CD14-positive monocyte (primary cell): ENCODE measurements around the gene NAXE. TPM values are rescaled to one million over a fixed set of nuclear protein-coding genes. Genes with fewer than 3 reads are reported as not detected.
"Not testable (repeated sequence)": the region's sequence is repeated elsewhere in the genome, so short reads cannot be mapped to it uniquely, and the experiment has no call there.

ENCODE experiments used
- DNase-seq, 3 donors: peaks; one replicate each; pipeline ENCODE4 v3.0.0-alpha.2; 2011 to 2022
- H2AFZ ChIP-seq: 2 replicates; pipeline ENCODE4 v1.6.0; 2012; ENCODE audit warnings: mild to moderate bottlenecking, low read depth, low read length, inconsistent platforms; ENCODE audit not compliant: insufficient read depth, poor library complexity, severe bottlenecking
- H3K27ac ChIP-seq, 2 donors: 1 replicate in 1 of 2; 2 replicates in 1 of 2; pipeline ENCODE4 v1.5.1; 2012 to 2013; ENCODE audit warnings: low read length in 2 of 2, control low read depth in 1 of 2, inconsistent platforms in 1 of 2, low read depth in 1 of 2, mild to moderate bottlenecking in 1 of 2
- H3K27me3 ChIP-seq, 2 donors: one replicate each; pipeline versions ENCODE4 v1.6.0 to v1.6.1; 2011 to 2013; ENCODE audit warnings: low read length in 2 of 2; ENCODE audit not compliant: control insufficient read depth in 2 of 2, insufficient read depth in 2 of 2
- H3K36me3 ChIP-seq, 2 donors: replicated peaks in 1 of 2; 1 replicate in 1 of 2; 2 replicates in 1 of 2; pipeline versions ENCODE4 v1.5.1 to v1.6.1; 2012 to 2013; ENCODE audit warnings: low read length in 2 of 2, control low read depth in 1 of 2, inconsistent platforms in 1 of 2, mild to moderate bottlenecking in 1 of 2; ENCODE audit not compliant: insufficient read depth in 2 of 2, control insufficient read depth in 1 of 2
- H3K4me1 ChIP-seq, 2 donors: 1 replicate in 1 of 2; 2 replicates in 1 of 2; pipeline versions ENCODE4 v1.5.1 to v1.6.1; 2012 to 2013; ENCODE audit warnings: low read length in 2 of 2, control low read depth in 1 of 2, inconsistent platforms in 1 of 2, mild to moderate bottlenecking in 1 of 2, moderate library complexity in 1 of 2; ENCODE audit not compliant: insufficient read depth in 2 of 2, control insufficient read depth in 1 of 2
- H3K4me2 ChIP-seq: replicated peaks from 2 replicates; pipeline ENCODE3; 2012; ENCODE audit warnings: low read length, moderate library complexity, mild to moderate bottlenecking; ENCODE audit not compliant: poor library complexity, severe bottlenecking; ENCODE audit errors: extremely low read depth
- H3K4me3 ChIP-seq, 3 experiments: fragments of 200-600 bp in 1 of 3; sonication (generic) in 1 of 3; replicated peaks in 1 of 3; 1 replicate in 2 of 3; 2 replicates in 1 of 3; pipeline ENCODE4 v1.5.1; 2011 to 2013; ENCODE audit warnings: low read length in 3 of 3, mild to moderate bottlenecking in 3 of 3, control low read depth in 2 of 3, low read depth in 2 of 3, inconsistent platforms in 1 of 3, moderate library complexity in 1 of 3
- H3K79me2 ChIP-seq: 2 replicates; pipeline ENCODE4 v1.6.0; 2012; ENCODE audit warnings: mild to moderate bottlenecking, control low read depth, inconsistent platforms, low read length, moderate library complexity; ENCODE audit not compliant: insufficient read depth
- H3K9ac ChIP-seq: 2 replicates; pipeline ENCODE4 v1.6.0; 2017; ENCODE audit warnings: low read length, mild to moderate bottlenecking; ENCODE audit not compliant: insufficient read depth, poor library complexity, severe bottlenecking
- H3K9me3 ChIP-seq, 2 donors: replicated peaks in 1 of 2; 1 replicate in 1 of 2; 2 replicates in 1 of 2; pipeline versions ENCODE4 v1.5.1 to v1.6.1; 2012 to 2013; ENCODE audit warnings: low read length in 2 of 2, control low read depth in 1 of 2; ENCODE audit not compliant: control insufficient read depth in 1 of 2, insufficient read depth in 1 of 2
- H4K20me1 ChIP-seq: 2 replicates; pipeline ENCODE4 v1.6.0; 2012; ENCODE audit warnings: mild to moderate bottlenecking, low read length, control low read depth, moderate library complexity; ENCODE audit not compliant: insufficient read depth
- H3K27ac Mint-ChIP-seq, 7 donors: one replicate each; pipeline ENCODE4 v1.8.0; 2020; ENCODE audit warnings: mild to moderate bottlenecking in 7 of 7, mixed read lengths in 7 of 7, moderate library complexity in 6 of 7, inconsistent platforms in 2 of 7
- H3K27me3 Mint-ChIP-seq, 3 donors: one replicate each; pipeline ENCODE4 v1.8.0; 2021 to 2022; ENCODE audit warnings: low read depth in 3 of 3, mild to moderate bottlenecking in 3 of 3, mixed read lengths in 3 of 3, moderate library complexity in 3 of 3, inconsistent platforms in 1 of 3
- H3K36me3 Mint-ChIP-seq, 2 donors: one replicate each; pipeline ENCODE4 v1.8.0; 2020; ENCODE audit warnings: mixed read lengths in 2 of 2, inconsistent platforms in 1 of 2, mild to moderate bottlenecking in 1 of 2
- H3K4me1 Mint-ChIP-seq: one replicate; pipeline ENCODE4 v1.8.0; 2020; ENCODE audit warnings: mild to moderate bottlenecking, mixed read lengths
- H3K4me3 Mint-ChIP-seq, 2 donors: one replicate each; pipeline ENCODE4 v1.8.0; 2020; ENCODE audit warnings: mild to moderate bottlenecking in 2 of 2, mixed read lengths in 2 of 2, moderate library complexity in 1 of 2
- H3K9me3 Mint-ChIP-seq, 7 donors: one replicate each; pipeline ENCODE4 v1.8.0; 2020 to 2022; ENCODE audit warnings: mixed read lengths in 7 of 7, mild to moderate bottlenecking in 6 of 7, moderate library complexity in 6 of 7, inconsistent platforms in 2 of 7
- CTCF ChIP-seq: fragments of 200-600 bp; IDR thresholded peaks from one replicate; pipeline ENCODE4 v1.8.0; 2022; ENCODE audit warnings: antibody characterized with exemption, mild to moderate bottlenecking
- WGBS: methylation state at CpG from one replicate; pipeline ENCODE4 v1.1.5; 2013; ENCODE audit warnings: missing lambda C conversion rate; ENCODE audit not compliant: insufficient coverage; 5-methylcytosine and 5-hydroxymethylcytosine counted together
- intact Hi-C, 2 donors: fragments of 100-400 bp; cut with micrococcal nuclease; formaldehyde crosslinking; loops; one replicate each; pipeline versions ENCODE4 v1.15.0 to v1.15.1; 2023
- polyA plus RNA-seq, 3 donors: library from polyadenylated mRNA; depleted of rRNA in 1 of 3; unstranded in 2 of 3; stranded (reverse) in 1 of 3; fragments of 300-500 nt in 2 of 3; fragments of >200 nt in 1 of 3; fragmentation: Illumina TruSeq in 2 of 3; gene quantifications; 1 replicate in 2 of 3; 2 replicates in 1 of 3; pipeline ENCODE4 v1.2.3, GENCODE V29; 2012 to 2021

The NAXE gene
- polyA plus RNA-seq, 3 donors, result 23.7 to 81.7 (median 54.9) TPM

GRCh38 chr1:156629823-156630449 is 38.4 kb downstream of the NAXE start:
- no peak for DNase-seq
- Histone ChIP-seq H4K20me1 (no peaks in the 10 kb centered on the region), H3K9me3 (no peaks in the 10 kb centered on the region), H3K27ac (no peak overlapping the region), H2AFZ (no peak overlapping the region), H3K36me3 (no peaks in the 10 kb centered on the region), H3K27me3 (peaks cover 43 to 70% of the 10 kb centered on the region in 2 donors), H3K4me3 (no peak overlapping the region), H3K9ac (no peak overlapping the region), H3K4me1 (peaks cover 7 to 10% of the 10 kb centered on the region in 2 donors), H3K79me2 (no peaks in the 10 kb centered on the region), H3K4me2 (no peak overlapping the region)
- H3K27ac Mint-ChIP-seq, result no peak overlapping the region
- peak overlapping the region in 1 of 2 donors; percentile 48 for H3K4me3 Mint-ChIP-seq
- H3K4me1 Mint-ChIP-seq, result peaks cover 6% of the 10 kb centered on the region
- WGBS, result no CpG with 5 or more reads among the region's 8 CpGs
- intact Hi-C loops, result loop anchor here (5.0 to 10.0 kb wide), 4 partner anchors 45 to 97 kb away; partner anchors contain the start of genes NES (in 2 of the 2), ISG20L2 (in 1 of the 2) and METTL25B (in 1 of the 2)
- TF ChIP-seq CTCF, result no peak
- H3K36me3 Mint-ChIP-seq, result peaks cover 0 to 2% of the 10 kb centered on the region in 2 donors
- peaks cover 57 to 82% (median 70%) of the 10 kb centered on the region in 3 donors for H3K27me3 Mint-ChIP-seq
- peaks cover 0 to 5% (median 2%) of the 10 kb centered on the region in 7 donors for H3K9me3 Mint-ChIP-seq

GRCh38 chr1:156631152-156631551 is 39.6 kb downstream of the NAXE start:
- DNase-seq, H3K9ac ChIP-seq, H3K36me3 ChIP-seq, H3K36me3 Mint-ChIP-seq, H3K4me1 Mint-ChIP-seq, H4K20me1 ChIP-seq, H3K27ac ChIP-seq, H3K27ac Mint-ChIP-seq, H3K9me3 Mint-ChIP-seq, intact Hi-C loops, H2AFZ ChIP-seq, H3K4me2 ChIP-seq, H3K9me3 ChIP-seq, H3K79me2 ChIP-seq, H3K4me1 ChIP-seq, H3K4me3 ChIP-seq: not testable (repeated sequence)
- peak overlapping the region in 1 of 2 donors; percentile 65 for H3K4me3 Mint-ChIP-seq
- WGBS, result 80% methylated on average over 1 of the region's 9 CpGs
- peaks cover 46 to 78% (median 60%) of the 10 kb centered on the region in 3 donors for H3K27me3 Mint-ChIP-seq
- peaks cover 35 to 67% of the 10 kb centered on the region in 2 donors for H3K27me3 ChIP-seq
